K562 (cell line): Measurements from ENCODE around the gene UBE2O. TPM values are rescaled to one million over a fixed set of nuclear protein-coding genes. Genes with fewer than 3 reads are reported as not detected.

Experiments
- CTBP1 ChIP-seq: fragments of 450-650 bp; IDR thresholded peaks from 2 replicates; pipeline ENCODE4 v1.6.1; 2016; ENCODE audit warnings: borderline replicate concordance
- E2F3 ChIP-seq: fragments of 250-450 bp; sonication (Bioruptor Pico); IDR thresholded peaks from 2 replicates; pipeline ENCODE4 v1.4.0; 2020; ENCODE audit warnings: mild to moderate bottlenecking
- EZH2 ChIP-seq: IDR thresholded peaks from 2 replicates; pipeline ENCODE4 v1.6.1; 2012; ENCODE audit warnings: low read depth, mild to moderate bottlenecking, inconsistent platforms, low read length, borderline replicate concordance
- FOXO4 ChIP-seq: fragments of 450-650 bp; formaldehyde crosslinking; IDR thresholded peaks from 2 replicates; pipeline ENCODE4 v1.4.0; 2020; ENCODE audit warnings: mild to moderate bottlenecking, moderate library complexity
- HIVEP1 ChIP-seq: fragments of 250-450 bp; sonication (Bioruptor Pico); IDR thresholded peaks from 2 replicates; pipeline ENCODE4 v1.4.0; 2020; ENCODE audit warnings: mild to moderate bottlenecking
- IRF9 ChIP-seq: fragments of 450-650 bp; IDR thresholded peaks from 2 replicates; pipeline ENCODE4 v1.6.1; 2016; ENCODE audit warnings: missing biosample characterization, missing genetic modification characterization
- KDM1A ChIP-seq, 2 experiments: fragments of 450-650 bp; IDR thresholded peaks; 2 replicates each; pipeline ENCODE4 v1.6.1; 2016; ENCODE audit warnings: mild to moderate bottlenecking in 2 of 2
- LCOR ChIP-seq: sonication (generic); formaldehyde crosslinking; IDR thresholded peaks from 2 replicates; pipeline ENCODE4 v1.8.0; 2022; ENCODE audit warnings: mild to moderate bottlenecking, missing genetic modification reagents
- LEF1 ChIP-seq: fragments of 450-650 bp; IDR thresholded peaks from 2 replicates; pipeline ENCODE4 v1.6.1; 2016; ENCODE audit warnings: mild to moderate bottlenecking
- NELFE ChIP-seq: IDR thresholded peaks from 2 replicates; pipeline ENCODE4 v1.6.1; 2011; ENCODE audit warnings: mild to moderate bottlenecking; ENCODE audit not compliant: insufficient read depth, insufficient read length
- NFXL1 ChIP-seq: fragments of 450-650 bp; formaldehyde crosslinking; IDR thresholded peaks from 2 replicates; pipeline ENCODE4 v1.4.0; 2021; ENCODE audit warnings: mild to moderate bottlenecking
- PPARD ChIP-seq: fragments of 250-450 bp; sonication (Bioruptor Pico); IDR thresholded peaks from 2 replicates; pipeline ENCODE4 v1.8.0; 2022; ENCODE audit warnings: inconsistent platforms, mild to moderate bottlenecking, moderate library complexity
- RREB1 ChIP-seq: fragments of 250-450 bp; sonication (Bioruptor Pico); IDR thresholded peaks from 2 replicates; pipeline ENCODE4 v1.4.0; 2020
- TCF7 ChIP-seq: sonication (generic); IDR thresholded peaks from 2 replicates; pipeline ENCODE4 v1.6.1; 2016; ENCODE audit warnings: antibody characterized with exemption, borderline replicate concordance
- THRA ChIP-seq: fragments of 450-650 bp; IDR thresholded peaks from 2 replicates; pipeline ENCODE4 v1.6.1; 2017; ENCODE audit warnings: mild to moderate bottlenecking, moderate library complexity
- ZNF134 ChIP-seq: fragments of 250-450 bp; sonication (Bioruptor Pico); conservative IDR thresholded peaks from 2 replicates; pipeline ENCODE4 v1.4.0; 2020
- ZNF217 ChIP-seq: sonication (generic); formaldehyde crosslinking; IDR thresholded peaks from 2 replicates; pipeline ENCODE4 v1.8.0; 2022; ENCODE audit warnings: mild to moderate bottlenecking, missing genetic modification reagents
- ZNF282 ChIP-seq: sonication (generic); formaldehyde crosslinking; IDR thresholded peaks from 2 replicates; pipeline ENCODE4 v1.8.1; 2023; ENCODE audit warnings: missing genetic modification reagents
- ZNF511 ChIP-seq: sonication (generic); formaldehyde crosslinking; IDR thresholded peaks from 2 replicates; pipeline ENCODE4 v1.8.0; 2022; ENCODE audit warnings: mild to moderate bottlenecking, missing genetic modification reagents
- ZNF551 ChIP-seq: fragments of 250-450 bp; sonication (Bioruptor Pico); IDR thresholded peaks from 2 replicates; pipeline ENCODE4 v1.5.0; 2021; ENCODE audit warnings: mild to moderate bottlenecking, moderate library complexity
- polyA plus RNA-seq, 8 experiments: library from polyadenylated mRNA; depleted of rRNA in 4 of 8; stranded (reverse) in 5 of 8; unstranded in 3 of 8; fragments of >200 nt; fragmentation: Nextera tagmentation in 2 of 8; fragmentation: Illumina TruSeq in 1 of 8; extraction: Ambion mirVana in 2 of 8; extraction: Trizol in 1 of 8; gene quantifications; 2 replicates each; pipeline versions ENCODE4 v1.2.1 to v1.2.3, GENCODE V29; 2011 to 2014; ENCODE audit warnings: inconsistent platforms in 1 of 8, missing spikeins in 1 of 8
- total RNA-seq, 7 experiments: library from RNA; depleted of rRNA in 6 of 7; stranded (reverse); fragments of >200 nt in 6 of 7; fragmentation: Illumina TruSeq in 2 of 7; extraction: Trizol in 2 of 7; gene quantifications; 2 replicates each; pipeline versions ENCODE4 v1.2.1 to v1.2.3, GENCODE V29; 2011 to 2021; ENCODE audit warnings: low replicate concordance in 1 of 7

UBE2O gene
- total and polyA plus RNA-seq, 9 of the 15 experiments (the other 6 are each of a cell fraction or from before 2014, with no cell fraction given): 1.6 to 39.7 (median 13.3) TPM

- TF ChIP-seq NELFE: no peak
- no peak for TF ChIP-seq FOXO4 (CRISPR knock-in tag)
- no peak for TF ChIP-seq E2F3 (CRISPR knock-in tag)
- no peak for TF ChIP-seq LEF1
- TF ChIP-seq ZNF217 (CRISPR knock-in tag): no peak
- no peak for TF ChIP-seq ZNF551 (CRISPR knock-in tag)
- no peak; the same call in 1 of the 2 replicates for TF ChIP-seq TCF7
- TF ChIP-seq CTBP1: peak; percentile 82
- TF ChIP-seq ZNF134 (CRISPR knock-in tag): no peak
- TF ChIP-seq PPARD (CRISPR knock-in tag): no peak
- TF ChIP-seq EZH2: no peak
- no peak for TF ChIP-seq RREB1
- no peak for TF ChIP-seq ZNF282
- TF ChIP-seq LCOR: no peak
- TF ChIP-seq ZNF511: 0 out of 2 replicates have a peak, but pooled peaks have one; percentile 70
- no peak for TF ChIP-seq NFXL1 (CRISPR knock-in tag)
- no peak for TF ChIP-seq KDM1A (IDR thresholded peaks at IDR 0.05)
- no peak for TF ChIP-seq IRF9 (tag)
- TF ChIP-seq THRA: no peak
- TF ChIP-seq HIVEP1 (CRISPR knock-in tag): no peak
Measured at GRCh38 chr17:76382803-76383545, 70.0 kb downstream of the UBE2O start (continued).
